B cell (primary cell): Measurements from ENCODE around the gene PAPOLB. TPM values are rescaled to one million over a fixed set of nuclear protein-coding genes. Genes with fewer than 3 reads are reported as not detected.

Experiments
- ATAC-seq: fragments of 200-7000 bp; cut with Tn5 transposase; one replicate; pipeline ENCODE4 v1.10.0; 2021; ENCODE audit warnings: low read depth, mild to moderate bottlenecking, moderate number of reproducible peaks, moderate library complexity
- CTCF ChIA-PET: fragments of 350-600 bp; sonication (Branson Sonifier 250); formaldehyde crosslinking; loops from one replicate; lab custom pipeline; 2021; ENCODE audit warnings: antibody characterized with exemption, inconsistent platforms; lab: Charles Lee
- POLR2A ChIA-PET: fragments of 350-600 bp; sonication (Branson Sonifier 250); formaldehyde crosslinking; loops from one replicate; lab custom pipeline; 2021; ENCODE audit warnings: antibody characterized with exemption; lab: Charles Lee
- DNase-seq: peaks from one replicate; pipeline ENCODE4 v3.0.0; 2013
- H2AFZ ChIP-seq: 2 replicates; pipeline ENCODE4 v1.6.1; 2012; ENCODE audit warnings: mild to moderate bottlenecking, low read depth, low read length; ENCODE audit not compliant: insufficient read depth, poor library complexity, severe bottlenecking
- H3K27ac ChIP-seq, 2 donors: 1 replicate in 1 of 2; 2 replicates in 1 of 2; pipeline ENCODE4 v1.5.1; 2012 to 2013; ENCODE audit warnings: low read length in 2 of 2, mild to moderate bottlenecking in 2 of 2, moderate library complexity in 1 of 2
- H3K27me3 ChIP-seq, 4 experiments: fragments of 200-600 bp in 1 of 4; sonication (generic) in 1 of 4; replicated peaks in 1 of 4; 1 replicate in 2 of 4; 2 replicates in 2 of 4; pipeline versions ENCODE4 v1.6.1 to v1.7.0; 2013 to 2016; ENCODE audit warnings: low read length in 3 of 4, mild to moderate bottlenecking in 2 of 4, mixed read lengths in 1 of 4, moderate library complexity in 1 of 4; ENCODE audit not compliant: insufficient read depth in 4 of 4, control insufficient read depth in 3 of 4; ENCODE audit errors: control extremely low read depth in 1 of 4
- H3K36me3 ChIP-seq, 2 experiments: replicated peaks in 1 of 2; 1 replicate in 1 of 2; 2 replicates in 1 of 2; pipeline versions ENCODE4 v1.6.1 to v1.7.1; 2013; ENCODE audit warnings: low read length in 1 of 2; ENCODE audit not compliant: insufficient read depth in 2 of 2, control insufficient read depth in 1 of 2; ENCODE audit errors: control extremely low read depth in 1 of 2, extremely low read depth in 1 of 2
- H3K4me1 ChIP-seq, 2 donors: fragments of 200-600 bp in 1 of 2; sonication (generic) in 1 of 2; 1 replicate in 1 of 2; 2 replicates in 1 of 2; pipeline versions ENCODE4 v1.5.1 to v1.6.1; 2013 to 2017; ENCODE audit warnings: low read length in 2 of 2; ENCODE audit not compliant: control insufficient read depth in 2 of 2, insufficient read depth in 2 of 2
- H3K4me2 ChIP-seq: replicated peaks from 2 replicates; pipeline ENCODE3; 2012; ENCODE audit warnings: mild to moderate bottlenecking, low read depth, low read length; ENCODE audit not compliant: poor library complexity, severe bottlenecking
- H3K4me3 ChIP-seq, 5 experiments: fragments of 200-600 bp in 1 of 5; sonication (generic) in 1 of 5; 1 replicate in 3 of 5; 2 replicates in 2 of 5; pipeline versions ENCODE4 v1.5.1 to v1.7.0; 2011 to 2016; ENCODE audit warnings: low read length in 4 of 5, mild to moderate bottlenecking in 4 of 5, low read depth in 2 of 5, control low read depth in 1 of 5, moderate library complexity in 1 of 5; ENCODE audit not compliant: insufficient read depth in 1 of 5; ENCODE audit errors: control extremely low read depth in 1 of 5, extremely low read depth in 1 of 5
- H3K79me2 ChIP-seq: fragments of 200-600 bp; sonication (generic); one replicate; pipeline ENCODE4 v1.6.0; 2016; ENCODE audit warnings: low read length; ENCODE audit not compliant: control insufficient read depth, insufficient read depth
- H3K9ac ChIP-seq: fragments of 200-600 bp; sonication (generic); 2 replicates; pipeline ENCODE4 v1.6.1; 2017; ENCODE audit warnings: mild to moderate bottlenecking, low read length, moderate library complexity
- H3K9me3 ChIP-seq, 3 donors: one replicate each; pipeline versions ENCODE4 v1.6.1 to v1.7.1; 2013; ENCODE audit warnings: low read length in 2 of 3; ENCODE audit not compliant: control insufficient read depth in 2 of 3, insufficient read depth in 1 of 3; ENCODE audit errors: control extremely low read depth in 1 of 3
- H4K20me1 ChIP-seq: 2 replicates; pipeline ENCODE4 v1.6.0; 2012; ENCODE audit warnings: mild to moderate bottlenecking, low read length; ENCODE audit not compliant: insufficient read depth, control insufficient read depth, poor library complexity, severe bottlenecking
- H3K27ac Mint-ChIP-seq: one replicate; pipeline ENCODE4 v1.8.0; 2021; ENCODE audit warnings: mixed read lengths
- H3K27me3 Mint-ChIP-seq: one replicate; pipeline ENCODE4 v1.8.0; 2021; ENCODE audit warnings: mixed read lengths
- H3K4me1 Mint-ChIP-seq: one replicate; pipeline ENCODE4 v1.8.0; 2021; ENCODE audit warnings: mixed read lengths
- H3K4me3 Mint-ChIP-seq: one replicate; pipeline ENCODE4 v1.8.0; 2021; ENCODE audit warnings: mixed read lengths
- H3K9me3 Mint-ChIP-seq: one replicate; pipeline ENCODE4 v1.8.0; 2022; ENCODE audit warnings: mixed read lengths; ENCODE audit not compliant: insufficient read depth
- CTCF ChIP-seq: fragments of 200-600 bp; IDR thresholded peaks from one replicate; pipeline ENCODE4 v1.8.0; 2022; ENCODE audit warnings: antibody characterized with exemption, mild to moderate bottlenecking
- EZH2 ChIP-seq: IDR thresholded peaks from 2 replicates; pipeline ENCODE4 v1.6.1; 2012; ENCODE audit warnings: borderline replicate concordance, low read depth, mild to moderate bottlenecking, moderate library complexity, low read length; ENCODE audit not compliant: insufficient read depth, poor library complexity, severe bottlenecking
- WGBS: methylation state at CpG from one replicate; pipeline ENCODE4 v1.1.5; 2013; ENCODE audit warnings: missing lambda C conversion rate; ENCODE audit not compliant: insufficient coverage; 5-methylcytosine and 5-hydroxymethylcytosine counted together
- intact Hi-C: fragments of 100-400 bp; cut with micrococcal nuclease; formaldehyde crosslinking; loops from one replicate; pipeline ENCODE4 v1.10.0; 2022
- polyA plus RNA-seq: library from polyadenylated mRNA; depleted of rRNA; stranded (reverse); fragments of >200 nt; gene quantifications from 2 replicates; pipeline ENCODE4 v1.2.3, GENCODE V29; 2012
- total RNA-seq, 2 donors: library from RNA; stranded (reverse); fragments of 120-200 nt in 1 of 2; gene quantifications; 1 replicate in 1 of 2; 2 replicates in 1 of 2; pipeline versions ENCODE4 v1.2.3 to v1.2.4, GENCODE V29; 2013 to 2022

Gene PAPOLB
- total and polyA plus RNA-seq, 2 donors (not counting 1 experiment from before 2014, with no cell fraction given) = not detected

- Histone ChIP-seq H3K27ac (no peak overlapping the region), H3K4me1 (no peaks in the 10 kb centered on the region), H3K9me3 (peaks cover 0 to 8% (median 0%) of the 10 kb centered on the region in 3 donors), H3K4me3 (no peak overlapping the region), H3K36me3 (no peaks in the 10 kb centered on the region), H3K27me3 (peaks cover 0 to 14% (median 3%) of the 10 kb centered on the region in 4 experiments), H3K9ac (no peak overlapping the region), H4K20me1 (no peaks in the 10 kb centered on the region), H3K4me2 (no peak overlapping the region), H2AFZ (no peak overlapping the region), H3K79me2 (no peaks in the 10 kb centered on the region)
- CTCF ChIA-PET = no interaction called here
- WGBS = 84% methylated on average over 11 of the region's 19 CpGs
- no peak overlapping the region for H3K27ac Mint-ChIP-seq
- POLR2A ChIA-PET = no interaction called here
- no peak for ATAC-seq
- peaks cover 17% of the 10 kb centered on the region for H3K27me3 Mint-ChIP-seq
- no peak overlapping the region for H3K4me3 Mint-ChIP-seq
- DNase-seq = no peak
- H3K4me1 Mint-ChIP-seq = no peaks in the 10 kb centered on the region
- H3K9me3 Mint-ChIP-seq = peaks cover 2% of the 10 kb centered on the region
- TF ChIP-seq CTCF (no peak), EZH2 (no peak)
- intact Hi-C loops = no loop called here
Measured at GRCh38 chr7:4871930-4872675, 10.3 kb upstream of the PAPOLB start.

GRCh38 chr7:4871056-4871680 lies 9.3 kb upstream of the PAPOLB start:
- no peaks in the 10 kb centered on the region for H3K36me3 ChIP-seq
- ChIA-PET CTCF (no interaction called here), POLR2A (no interaction called here)
- Mint-ChIP-seq H3K27me3 (peaks cover 22% of the 10 kb centered on the region), H3K4me1 (no peaks in the 10 kb centered on the region), H3K9me3 (peaks cover 2% of the 10 kb centered on the region), H3K4me3 (no peak overlapping the region), H3K27ac (no peak overlapping the region)
- intact Hi-C loops = no loop called here
- H3K9me3 ChIP-seq = peaks cover 0 to 8% (median 0%) of the 10 kb centered on the region in 3 donors
- no peak for TF ChIP-seq EZH2
- no peak for TF ChIP-seq CTCF
- DNase-seq (no peak), ATAC-seq (no peak)
- 31% methylated on average over 21 of the region's 23 CpGs for WGBS
- H3K27ac ChIP-seq = no peak overlapping the region
- no peak overlapping the region for H3K9ac ChIP-seq
- peaks cover 0 to 14% (median 3%) of the 10 kb centered on the region in 4 experiments for H3K27me3 ChIP-seq
- no peak overlapping the region for H2AFZ ChIP-seq
- H3K4me3 ChIP-seq = no peak overlapping the region
- H3K79me2 ChIP-seq = no peaks in the 10 kb centered on the region
- H3K4me1 ChIP-seq = no peaks in the 10 kb centered on the region
- H4K20me1 ChIP-seq = no peaks in the 10 kb centered on the region
- H3K4me2 ChIP-seq = no peak overlapping the region
